Naive B cell (primary cell): ENCODE results near the gene HMGCS2. TPM values are rescaled to one million over a fixed set of nuclear protein-coding genes. Genes with fewer than 3 reads are reported as not detected.
"Not testable (repeated sequence)": the region's sequence is repeated elsewhere in the genome, so short reads cannot be mapped to it uniquely, and the experiment has no call there.

Experiments used
- ATAC-seq, 2 donors: fragments of 150-1000 bp; cut with Tn5 transposase; 2 replicates each; pipeline ENCODE4 v1.10.0; 2021; ENCODE audit warnings: low read depth in 2 of 2, mild to moderate bottlenecking in 2 of 2, moderate library complexity in 2 of 2
- DNase-seq: peaks from one replicate; pipeline ENCODE4 v3.0.0; 2022
- H3K27ac Mint-ChIP-seq, 6 donors: one replicate each; pipeline ENCODE4 v1.8.0; 2020 to 2022; ENCODE audit warnings: mild to moderate bottlenecking in 6 of 6, mixed read lengths in 6 of 6, moderate library complexity in 5 of 6, inconsistent platforms in 2 of 6
- H3K27me3 Mint-ChIP-seq, 3 donors: one replicate each; pipeline ENCODE4 v1.8.0; 2021 to 2022; ENCODE audit warnings: mixed read lengths in 3 of 3, mild to moderate bottlenecking in 1 of 3
- H3K36me3 Mint-ChIP-seq, 2 donors: one replicate each; pipeline ENCODE4 v1.8.0; 2020 to 2022; ENCODE audit warnings: mixed read lengths in 2 of 2, inconsistent platforms in 1 of 2, mild to moderate bottlenecking in 1 of 2
- H3K4me1 Mint-ChIP-seq, 3 donors: one replicate each; pipeline ENCODE4 v1.8.0; 2020 to 2022; ENCODE audit warnings: mixed read lengths in 3 of 3, inconsistent platforms in 1 of 3, mild to moderate bottlenecking in 1 of 3, moderate library complexity in 1 of 3
- H3K4me3 Mint-ChIP-seq, 8 donors: one replicate each; pipeline ENCODE4 v1.8.0; 2020 to 2022; ENCODE audit warnings: mild to moderate bottlenecking in 8 of 8, mixed read lengths in 8 of 8, moderate library complexity in 8 of 8, inconsistent platforms in 2 of 8
- H3K9me3 Mint-ChIP-seq, 7 donors: one replicate each; pipeline ENCODE4 v1.8.0; 2020 to 2022; ENCODE audit warnings: mixed read lengths in 7 of 7, mild to moderate bottlenecking in 5 of 7, inconsistent platforms in 2 of 7, moderate library complexity in 1 of 7
- polyA plus RNA-seq, 6 donors: library from polyadenylated mRNA; unstranded; fragments of 300-500 nt; fragmentation: Illumina TruSeq; gene quantifications; one replicate each; pipeline ENCODE4 v1.2.3, GENCODE V29; 2021; ENCODE audit warnings: low read depth in 6 of 6

Gene HMGCS2
- polyA plus RNA-seq, 6 donors from 2014 or later, result not detected

DNA sequence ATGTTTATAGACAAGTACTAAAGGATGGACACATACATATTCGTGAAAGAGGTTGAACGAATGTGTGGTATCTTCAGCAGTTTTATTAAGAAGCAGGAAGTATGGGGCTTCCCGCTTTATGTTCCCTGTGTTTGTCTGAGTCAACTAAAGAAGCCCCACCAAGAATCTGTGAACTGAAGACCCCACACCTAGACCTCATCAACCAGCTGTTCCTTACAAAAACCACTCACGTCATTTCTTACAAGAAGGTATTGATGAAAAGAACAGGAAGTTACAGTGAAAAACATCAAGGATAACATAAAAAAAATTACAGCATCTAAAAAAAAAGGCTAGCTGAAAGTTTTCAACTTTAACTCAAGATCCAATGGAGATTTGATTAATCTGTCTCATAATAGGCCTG is 30.3 kb upstream of the HMGCS2 start:
- no peak for DNase-seq
- peak overlapping the region in 1 of 6 donors; percentile 15 for H3K27ac Mint-ChIP-seq
- H3K27me3 Mint-ChIP-seq, result peaks cover 0 to 5% (median 4%) of the 10 kb centered on the region in 3 donors
- no peaks in the 10 kb centered on the region for H3K36me3 Mint-ChIP-seq
- H3K4me1 Mint-ChIP-seq, result no peaks in the 10 kb centered on the region
- H3K4me3 Mint-ChIP-seq, result no peak overlapping the region
- no peaks in the 10 kb centered on the region for H3K9me3 Mint-ChIP-seq
- ATAC-seq, result no peak

DNA sequence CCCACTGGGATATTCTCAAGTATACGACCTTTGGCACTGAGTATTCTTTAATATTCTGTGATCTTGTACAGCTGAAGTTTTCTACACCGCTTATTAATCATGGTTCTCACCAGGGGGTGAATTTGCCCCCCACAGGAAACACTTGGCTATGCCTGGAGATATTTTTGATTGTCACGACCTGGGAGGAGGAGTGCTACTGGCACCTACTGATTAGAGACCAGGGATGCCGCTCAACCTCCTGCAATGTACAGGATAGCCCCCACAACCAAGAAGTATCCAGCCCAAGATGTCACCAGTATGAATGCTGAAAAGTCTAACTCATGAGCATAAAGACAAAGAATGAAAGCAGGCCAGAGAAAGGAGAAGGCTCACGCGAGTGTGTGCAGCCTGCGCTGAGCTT is 28.9 kb upstream of the HMGCS2 start:
- no peaks in the 10 kb centered on the region for H3K9me3 Mint-ChIP-seq
- H3K4me1 Mint-ChIP-seq, result no peaks in the 10 kb centered on the region
- H3K4me3 Mint-ChIP-seq, result peak overlapping the region in 1 of 8 donors; percentile 49
- no peak overlapping the region for H3K27ac Mint-ChIP-seq
- no peaks in the 10 kb centered on the region for H3K36me3 Mint-ChIP-seq
- DNase-seq (no peak), ATAC-seq (no peak)
- peaks cover 0 to 17% (median 9%) of the 10 kb centered on the region in 3 donors for H3K27me3 Mint-ChIP-seq

- H3K9me3 Mint-ChIP-seq, result no peaks in the 10 kb centered on the region
Observed at GRCh38 chr1:119797162-119797561, 28.5 kb upstream of the HMGCS2 start.

DNA sequence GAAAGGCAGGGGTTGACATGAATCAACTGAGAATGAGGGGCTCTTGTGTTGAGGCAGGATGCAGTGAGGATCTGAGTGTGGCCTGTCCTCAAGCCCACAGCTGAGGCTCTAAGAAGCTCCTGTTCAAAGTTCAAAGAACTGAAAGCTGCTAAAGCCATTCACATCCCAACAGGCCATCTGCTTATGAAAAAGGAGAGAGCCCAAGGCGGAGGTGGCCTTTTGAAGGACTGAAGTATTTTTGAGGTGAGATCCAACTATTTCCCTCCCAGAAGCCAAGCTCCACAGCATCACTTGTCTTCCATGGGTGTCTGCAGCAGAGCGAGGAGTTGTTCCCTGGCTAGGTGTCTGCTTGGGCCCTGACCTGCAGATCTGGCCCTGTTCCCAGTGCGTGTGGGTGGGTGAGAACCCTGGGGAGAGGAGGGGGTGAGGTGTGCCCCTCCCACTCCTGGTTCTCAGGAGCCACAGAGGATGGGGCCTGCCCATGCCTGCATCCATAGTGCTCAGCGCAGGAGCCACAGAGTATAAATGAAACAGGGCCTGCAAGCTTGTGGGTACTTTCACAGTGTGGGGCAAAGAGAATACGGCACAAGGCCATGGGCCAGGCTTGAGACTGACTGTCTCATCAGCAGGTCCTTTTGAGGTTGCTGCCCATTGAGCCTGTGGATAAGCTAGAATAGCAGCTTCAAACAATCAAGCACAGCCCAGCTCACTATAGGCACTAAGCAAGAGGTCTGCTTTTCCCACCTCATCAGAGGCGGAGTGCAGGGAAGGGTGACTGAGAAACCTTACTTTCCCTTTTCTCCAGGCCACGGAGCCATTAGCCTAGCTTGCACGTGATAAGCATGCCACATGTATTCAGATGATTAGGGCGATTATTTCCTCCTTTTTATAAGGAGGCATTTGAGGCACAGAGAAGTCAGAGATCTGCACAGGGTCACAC is 26.8 kb upstream of the HMGCS2 start:
- Mint-ChIP-seq H3K27ac (peak overlapping the region in 1 of 6 donors; percentile 67), H3K4me1 (no peaks in the 10 kb centered on the region), H3K36me3 (no peaks in the 10 kb centered on the region), H3K27me3 (peaks cover 4 to 34% (median 16%) of the 10 kb centered on the region in 3 donors), H3K4me3 (no peak overlapping the region), H3K9me3 (no peaks in the 10 kb centered on the region)
- ATAC-seq (no peak), DNase-seq (no peak)

More at GRCh38 chr1:119797162-119797561, 28.5 kb upstream of the HMGCS2 start:
- no peak overlapping the region for H3K27ac Mint-ChIP-seq
- H3K27me3 Mint-ChIP-seq, result peaks cover 0 to 18% (median 9%) of the 10 kb centered on the region in 3 donors
- no peaks in the 10 kb centered on the region for H3K36me3 Mint-ChIP-seq
- H3K4me1 Mint-ChIP-seq, result no peaks in the 10 kb centered on the region
- DNase-seq (no peak), ATAC-seq (no peak)
- no peak overlapping the region for H3K4me3 Mint-ChIP-seq

GRCh38 chr1:119794876-119795240 is 26.2 kb upstream of the HMGCS2 start:
- H3K4me1 Mint-ChIP-seq, result no peaks in the 10 kb centered on the region
- no peak for DNase-seq
- peaks cover 4 to 40% (median 23%) of the 10 kb centered on the region in 3 donors for H3K27me3 Mint-ChIP-seq
- no peak overlapping the region for H3K4me3 Mint-ChIP-seq
- no peaks in the 10 kb centered on the region for H3K9me3 Mint-ChIP-seq
- no peaks in the 10 kb centered on the region for H3K36me3 Mint-ChIP-seq
- no peak for ATAC-seq
- H3K27ac Mint-ChIP-seq, result no peak overlapping the region

DNA sequence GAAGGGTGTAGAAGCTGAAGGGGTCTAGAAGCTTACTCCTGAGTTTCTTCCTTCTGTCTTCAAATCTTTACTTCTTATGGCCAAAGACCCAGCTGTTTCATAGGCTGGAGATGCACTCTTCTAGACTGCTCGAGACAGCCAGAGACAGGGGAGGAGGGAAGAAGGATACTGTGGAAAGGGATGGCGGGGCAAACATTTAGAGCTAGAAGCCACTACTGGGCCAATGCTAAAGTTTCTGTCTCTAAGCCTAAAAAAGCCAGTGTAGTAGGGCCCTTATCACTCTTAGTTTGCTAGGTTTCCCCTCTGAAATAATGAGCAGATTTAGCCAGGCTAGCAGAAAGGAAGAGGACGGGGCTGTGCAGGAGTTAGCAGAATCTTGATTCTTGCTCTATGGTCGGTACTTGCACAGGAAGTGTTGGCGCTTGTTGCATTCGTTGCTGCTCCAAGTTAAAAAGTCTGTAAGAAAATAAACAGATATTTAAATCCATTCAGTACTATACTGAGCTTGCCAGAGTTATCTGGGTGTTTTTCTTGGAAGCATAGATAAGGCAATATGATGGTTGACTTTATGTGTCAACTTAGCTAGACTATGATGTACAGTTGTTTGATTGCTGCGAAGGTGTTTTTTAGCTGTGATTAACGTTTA is 25.6 kb upstream of the HMGCS2 start:
- Mint-ChIP-seq H3K27me3 (peaks cover 4 to 40% (median 25%) of the 10 kb centered on the region in 3 donors), H3K9me3 (no peaks in the 10 kb centered on the region), H3K4me1 (no peaks in the 10 kb centered on the region), H3K36me3 (no peaks in the 10 kb centered on the region), H3K4me3 (no peak overlapping the region), H3K27ac (no peak overlapping the region)
- no peak for DNase-seq
- ATAC-seq, result no peak

DNA sequence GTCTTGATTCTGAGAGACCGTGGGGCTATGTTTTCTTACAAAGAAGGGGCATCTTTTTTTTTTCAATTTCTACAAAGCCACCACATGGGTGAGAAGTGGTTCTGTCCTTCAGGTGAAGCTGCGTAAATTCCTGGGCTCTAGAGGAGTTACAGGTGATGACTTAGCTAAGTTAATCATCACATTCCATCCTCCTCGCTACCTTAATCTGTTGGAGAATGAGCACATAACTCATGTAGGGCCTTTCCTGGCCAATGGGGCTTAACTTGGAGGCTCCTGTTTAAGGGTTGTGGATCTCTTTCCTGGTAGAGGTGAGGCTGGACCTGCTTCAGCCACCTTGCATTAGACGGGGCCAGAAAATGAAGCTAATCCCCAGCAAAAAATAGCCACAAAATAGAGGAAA is 22.7 kb upstream of the HMGCS2 start:
- ATAC-seq (no peak), DNase-seq (no peak)
- Mint-ChIP-seq H3K4me1 (no peaks in the 10 kb centered on the region), H3K9me3 (no peaks in the 10 kb centered on the region), H3K4me3 (no peak overlapping the region), H3K27ac (no peak overlapping the region), H3K36me3 (no peaks in the 10 kb centered on the region), H3K27me3 (peaks cover 4 to 40% (median 28%) of the 10 kb centered on the region in 3 donors)

DNA sequence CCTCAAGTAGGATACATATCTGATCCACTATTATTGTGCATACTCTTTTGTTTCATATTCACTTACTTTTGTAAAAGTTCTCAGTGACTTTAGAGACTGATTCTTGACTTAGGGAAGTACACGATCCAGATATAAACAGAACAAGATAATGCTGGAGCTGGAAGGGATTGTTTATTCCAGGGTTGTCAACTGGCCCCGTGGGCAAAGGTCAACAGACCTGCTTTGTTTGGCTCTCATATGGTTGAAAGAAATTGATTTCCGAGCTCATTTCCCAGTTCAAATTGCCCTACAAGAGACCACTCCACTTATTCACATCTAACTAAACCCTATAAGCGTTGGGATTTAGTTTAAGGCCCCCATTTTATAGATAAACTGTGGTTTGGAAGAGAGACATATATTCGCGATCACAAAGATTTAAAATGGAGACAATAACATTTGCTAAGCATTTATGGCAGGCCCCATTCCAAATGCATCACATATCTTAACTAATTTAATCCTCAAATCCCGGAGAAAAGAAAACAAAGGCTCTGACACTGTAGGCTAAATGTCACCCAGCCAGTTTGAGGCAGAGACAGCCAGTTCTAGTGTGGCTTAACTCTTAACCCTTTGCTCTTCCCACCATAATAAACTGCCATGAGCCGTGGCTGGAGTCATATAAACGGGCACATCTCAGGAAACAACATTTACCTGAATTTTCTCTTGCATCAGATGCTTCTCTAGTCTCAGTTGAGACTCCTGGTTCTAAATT is 21.9 kb upstream of the HMGCS2 start:
- H3K36me3 Mint-ChIP-seq, result no peaks in the 10 kb centered on the region
- ATAC-seq (no peak), DNase-seq (no peak)
- H3K4me3 Mint-ChIP-seq, result no peak overlapping the region
- H3K9me3 Mint-ChIP-seq, result no peaks in the 10 kb centered on the region
- peak overlapping the region in 1 of 6 donors; percentile 55 for H3K27ac Mint-ChIP-seq
- H3K27me3 Mint-ChIP-seq, result peaks cover 4 to 40% (median 28%) of the 10 kb centered on the region in 3 donors
- H3K4me1 Mint-ChIP-seq, result no peaks in the 10 kb centered on the region

DNA sequence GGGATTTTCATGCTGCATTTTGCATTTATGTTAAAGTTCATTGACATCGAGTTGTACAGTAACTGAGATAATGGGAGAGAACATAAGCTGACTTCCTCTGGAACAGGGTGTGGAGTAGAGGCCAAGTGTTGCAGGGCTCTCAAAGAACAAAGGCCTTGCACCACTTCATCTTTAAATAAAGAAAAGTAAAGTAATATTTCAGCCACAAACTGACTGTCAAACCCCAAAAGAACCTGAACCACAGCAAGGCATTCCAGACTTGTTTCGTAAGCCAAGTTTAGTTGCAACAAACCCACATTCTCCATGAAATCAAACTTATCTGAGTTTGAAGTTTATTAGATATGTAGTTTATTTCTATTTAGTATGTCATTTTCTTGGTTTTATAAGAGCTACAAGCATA is 19.1 kb upstream of the HMGCS2 start:
- Mint-ChIP-seq H3K36me3 (no peaks in the 10 kb centered on the region), H3K9me3 (no peaks in the 10 kb centered on the region), H3K4me1 (no peaks in the 10 kb centered on the region), H3K27ac (no peak overlapping the region), H3K27me3 (peaks cover 4 to 24% (median 20%) of the 10 kb centered on the region in 3 donors), H3K4me3 (no peak overlapping the region)
- DNase-seq (no peak), ATAC-seq (no peak)

DNA sequence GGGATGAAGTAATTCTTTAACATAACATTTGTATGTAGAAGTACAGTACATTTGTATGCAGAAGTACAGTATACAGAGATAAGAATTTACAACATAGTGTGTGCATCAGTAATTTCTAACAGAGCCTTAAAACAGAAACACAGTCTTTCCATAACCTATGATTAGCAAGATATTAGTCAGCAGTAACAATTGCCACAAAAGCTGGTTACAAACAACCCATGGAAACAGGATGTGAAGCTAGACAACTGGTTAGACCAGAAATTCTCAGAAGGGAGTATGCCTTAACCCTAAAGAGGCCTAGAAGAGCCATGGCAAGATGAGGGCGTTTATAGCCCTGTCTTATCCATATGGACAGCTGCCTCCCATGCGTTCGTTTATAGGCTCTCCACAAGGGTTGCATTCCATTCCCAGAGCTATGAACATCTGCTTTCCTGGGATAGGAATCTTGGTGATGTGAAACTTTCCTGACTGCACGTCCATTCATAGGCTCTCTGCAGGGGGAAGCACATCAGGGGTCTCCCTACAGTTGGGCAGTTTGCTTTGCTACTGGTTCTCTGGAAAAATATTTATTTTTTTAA is 17.9 kb upstream of the HMGCS2 start:
- H3K9me3 Mint-ChIP-seq, H3K4me1 Mint-ChIP-seq, H3K27ac Mint-ChIP-seq, ATAC-seq, H3K4me3 Mint-ChIP-seq, H3K36me3 Mint-ChIP-seq, DNase-seq: not testable (repeated sequence)
- peaks cover 4 to 19% (median 16%) of the 10 kb centered on the region in 3 donors for H3K27me3 Mint-ChIP-seq

DNA sequence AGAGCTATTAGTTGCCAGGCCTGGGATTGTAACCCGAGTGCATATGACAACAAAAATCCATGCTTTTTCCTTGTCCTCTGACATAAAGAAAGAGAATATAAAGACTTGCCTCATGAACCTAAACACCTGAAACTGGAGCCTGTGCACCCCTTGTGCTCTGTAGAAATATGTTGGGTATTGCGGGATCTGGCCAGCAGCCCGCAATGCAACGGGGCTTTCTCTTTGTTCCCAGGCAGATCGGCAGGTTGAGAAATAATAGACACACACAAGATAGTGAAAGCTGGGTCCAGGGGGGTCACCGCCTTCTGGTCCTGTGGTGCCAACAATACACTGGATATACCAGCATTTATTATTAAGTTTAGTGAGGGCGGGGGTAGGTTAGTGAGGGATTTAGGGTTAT is 17.3 kb upstream of the HMGCS2 start:
- not testable (repeated sequence) for DNase-seq, H3K27ac Mint-ChIP-seq, H3K9me3 Mint-ChIP-seq, H3K4me3 Mint-ChIP-seq, H3K4me1 Mint-ChIP-seq, ATAC-seq, H3K36me3 Mint-ChIP-seq
- peaks cover 8 to 16% (median 11%) of the 10 kb centered on the region in 3 donors for H3K27me3 Mint-ChIP-seq

DNA sequence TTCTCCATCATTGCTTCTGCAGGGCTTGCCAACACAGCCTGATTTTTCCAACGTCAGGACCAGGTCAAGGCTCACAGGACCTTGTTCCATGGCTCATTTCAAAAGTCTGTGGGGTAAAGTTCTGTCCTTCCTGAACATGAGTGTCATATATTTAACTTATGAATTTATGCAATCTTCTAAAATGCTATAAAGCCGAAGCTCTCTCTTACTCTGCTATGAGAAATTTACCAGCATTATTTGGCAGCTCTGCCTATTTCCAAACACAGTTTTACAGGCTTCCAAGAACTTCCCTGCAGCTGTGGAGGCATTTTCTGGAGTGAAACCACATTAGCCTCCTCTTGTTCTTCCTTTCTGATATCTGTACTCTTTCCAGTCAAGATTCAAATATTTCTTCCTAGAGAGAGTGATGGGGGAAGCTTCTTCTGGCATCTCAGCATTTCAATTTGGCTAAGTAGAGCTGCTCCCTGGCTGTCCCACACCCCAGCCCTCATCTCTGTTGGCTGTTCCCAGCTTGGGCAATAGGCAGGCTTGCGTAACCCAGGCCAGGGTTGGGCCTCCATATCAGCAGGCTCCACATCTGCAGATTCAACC is 15.6 kb upstream of the HMGCS2 start:
- Mint-ChIP-seq H3K27ac (peak overlapping the region in 1 of 6 donors; percentile 59), H3K9me3 (peaks cover 0 to 1% (median 0%) of the 10 kb centered on the region in 7 donors), H3K36me3 (no peaks in the 10 kb centered on the region), H3K27me3 (peaks cover 0 to 8% (median 5%) of the 10 kb centered on the region in 3 donors), H3K4me3 (no peak overlapping the region), H3K4me1 (no peaks in the 10 kb centered on the region)
- no peak for DNase-seq
- ATAC-seq, result no peak
